AG09309 (cell line): ENCODE results near the gene DLX6.
"Not testable (repeated sequence)": the region's sequence is repeated elsewhere in the genome, so short reads cannot be mapped to it uniquely, and the experiment has no call there.

ENCODE experiments used
- DNase-seq: peaks from one replicate; pipeline ENCODE4 v3.0.0-alpha.2; 2010; ENCODE audit warnings: low read depth
- H3K4me3 ChIP-seq: 2 replicates; pipeline ENCODE4 v1.5.1; 2011; ENCODE audit warnings: mild to moderate bottlenecking, low read depth, low read length, moderate library complexity; ENCODE audit not compliant: control insufficient read depth
- TF ChIP-seq, protein P1 (sequence below): IDR thresholded peaks from 2 replicates; pipeline ENCODE4 v1.5.1; 2011; ENCODE audit warnings: mild to moderate bottlenecking, low read depth, low read length, inconsistent platforms; ENCODE audit not compliant: insufficient read depth, control insufficient read depth; ENCODE audit errors: missing control alignments

The DLX6 gene

GRCh38 chr7:97024209-97025129, 19.1 kb downstream of the DLX6 start, which contains the start of gene DLX5:
TSS of gene DLX5 (minus strand) at chr7:97024831. CDS start at chr7:97024623, 208 bp downstream.
- TF ChIP-seq, protein P1, sequence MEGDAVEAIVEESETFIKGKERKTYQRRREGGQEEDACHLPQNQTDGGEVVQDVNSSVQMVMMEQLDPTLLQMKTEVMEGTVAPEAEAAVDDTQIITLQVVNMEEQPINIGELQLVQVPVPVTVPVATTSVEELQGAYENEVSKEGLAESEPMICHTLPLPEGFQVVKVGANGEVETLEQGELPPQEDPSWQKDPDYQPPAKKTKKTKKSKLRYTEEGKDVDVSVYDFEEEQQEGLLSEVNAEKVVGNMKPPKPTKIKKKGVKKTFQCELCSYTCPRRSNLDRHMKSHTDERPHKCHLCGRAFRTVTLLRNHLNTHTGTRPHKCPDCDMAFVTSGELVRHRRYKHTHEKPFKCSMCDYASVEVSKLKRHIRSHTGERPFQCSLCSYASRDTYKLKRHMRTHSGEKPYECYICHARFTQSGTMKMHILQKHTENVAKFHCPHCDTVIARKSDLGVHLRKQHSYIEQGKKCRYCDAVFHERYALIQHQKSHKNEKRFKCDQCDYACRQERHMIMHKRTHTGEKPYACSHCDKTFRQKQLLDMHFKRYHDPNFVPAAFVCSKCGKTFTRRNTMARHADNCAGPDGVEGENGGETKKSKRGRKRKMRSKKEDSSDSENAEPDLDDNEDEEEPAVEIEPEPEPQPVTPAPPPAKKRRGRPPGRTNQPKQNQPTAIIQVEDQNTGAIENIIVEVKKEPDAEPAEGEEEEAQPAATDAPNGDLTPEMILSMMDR = no peak
- no peak for DNase-seq
- peak within 1 kb of the TSS; percentile 59 for H3K4me3 ChIP-seq

- H3K4me3 ChIP-seq = no peak overlapping the region
- TF ChIP-seq, protein P1 = no peak
- DNase-seq = no peak
These were observed 19.8 kb downstream of the DLX6 start for GRCh38 chr7:97025130-97025499.

DNA sequence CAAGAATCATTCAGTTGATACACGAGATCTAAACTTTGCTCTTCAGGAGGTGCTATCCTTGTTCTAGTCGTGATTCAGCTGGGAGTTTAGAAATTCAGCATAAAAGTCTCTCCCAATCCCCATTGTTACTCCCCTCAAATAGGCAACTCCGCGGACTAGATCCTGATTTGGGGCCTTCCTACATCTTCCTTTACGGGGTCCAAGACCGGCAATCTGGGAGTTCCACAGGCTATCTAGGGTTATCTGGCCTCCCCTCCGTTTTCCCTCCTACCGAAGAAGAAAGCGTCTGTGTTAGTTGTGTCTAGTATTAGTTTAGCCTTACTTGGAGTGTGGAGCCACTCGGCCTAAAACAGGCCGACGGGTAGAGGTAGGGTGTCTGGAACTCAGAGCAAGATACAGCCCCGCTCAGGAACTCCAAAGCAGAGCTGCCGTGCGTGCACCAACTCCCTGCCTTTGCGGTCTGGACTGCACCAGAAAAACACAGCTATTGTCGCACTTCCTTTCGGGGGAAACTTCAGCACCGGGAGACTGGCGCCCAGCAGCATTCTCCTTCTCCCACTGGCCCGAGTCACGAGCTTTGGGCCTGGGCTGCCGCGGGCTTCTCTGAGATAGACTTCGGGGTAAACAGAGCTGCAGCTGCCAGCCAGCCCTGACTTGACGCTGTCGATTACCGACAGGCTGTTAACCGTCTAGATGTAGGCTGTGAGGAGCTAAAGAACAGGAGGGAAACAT, 20.8 kb downstream of the DLX6 start:
- TF ChIP-seq, protein P1 = no peak
- H3K4me3 ChIP-seq = no peak overlapping the region
- no peak for DNase-seq

- DNase-seq = no peak
- TF ChIP-seq, protein P1 = no peak
- no peak overlapping the region for H3K4me3 ChIP-seq
These were observed 21.5 kb downstream of the DLX6 start for GRCh38 chr7:97026715-97027426.

DNA sequence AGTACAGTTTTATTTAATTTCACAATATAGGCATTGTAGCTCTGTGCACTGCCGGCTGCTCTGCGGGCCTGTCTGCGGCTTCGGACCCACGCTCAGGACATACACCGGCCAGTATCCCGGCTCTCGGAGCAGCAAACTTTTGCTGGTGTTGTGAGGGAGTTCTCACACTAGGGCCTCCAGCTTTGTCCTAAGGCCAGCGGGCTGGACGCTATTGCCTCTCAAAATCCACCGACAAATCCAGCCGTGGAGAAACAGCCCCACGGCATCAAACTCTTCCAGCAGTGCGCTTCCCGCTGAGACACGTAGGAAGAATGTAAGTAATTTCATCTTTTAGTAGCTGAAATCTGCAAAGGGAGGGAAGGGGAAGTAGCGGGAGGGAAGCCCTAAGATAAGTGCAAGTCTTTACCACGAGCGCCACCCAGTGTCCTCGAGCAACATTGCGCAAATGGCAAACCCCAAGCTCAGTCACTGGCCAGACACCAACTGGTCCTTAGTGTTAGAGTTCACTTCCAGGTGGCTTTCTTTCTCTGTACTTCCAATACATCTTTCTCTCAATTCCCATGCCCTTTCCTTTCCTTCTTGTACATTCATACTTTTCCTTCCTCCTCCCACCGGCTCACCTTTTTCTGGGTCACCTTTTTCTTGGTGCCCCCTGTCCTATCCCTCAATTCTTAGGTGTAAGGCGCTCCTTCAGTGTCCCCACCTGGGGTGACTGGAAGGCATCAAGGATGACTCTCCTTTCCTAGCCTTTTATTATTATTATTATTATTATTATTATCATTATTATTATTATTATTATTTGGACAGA, 22.3 kb downstream of the DLX6 start:
- peak; percentile 74 for DNase-seq
- TF ChIP-seq, protein P1 = peak; percentile 91
- peak overlapping the region; percentile 33 for H3K4me3 ChIP-seq

GRCh38 chr7:97034213-97034852, 29.0 kb downstream of the DLX6 start:
- not testable (repeated sequence) for H3K4me3 ChIP-seq, DNase-seq
